ENCODE measurements around the gene CTIF. TPM values are rescaled to one million over a fixed set of nuclear protein-coding genes. Genes with fewer than 3 reads are reported as not detected.

The CTIF gene
- total RNA-seq, 1 experiment from 2014 or later, result 26.5 TPM

DNA sequence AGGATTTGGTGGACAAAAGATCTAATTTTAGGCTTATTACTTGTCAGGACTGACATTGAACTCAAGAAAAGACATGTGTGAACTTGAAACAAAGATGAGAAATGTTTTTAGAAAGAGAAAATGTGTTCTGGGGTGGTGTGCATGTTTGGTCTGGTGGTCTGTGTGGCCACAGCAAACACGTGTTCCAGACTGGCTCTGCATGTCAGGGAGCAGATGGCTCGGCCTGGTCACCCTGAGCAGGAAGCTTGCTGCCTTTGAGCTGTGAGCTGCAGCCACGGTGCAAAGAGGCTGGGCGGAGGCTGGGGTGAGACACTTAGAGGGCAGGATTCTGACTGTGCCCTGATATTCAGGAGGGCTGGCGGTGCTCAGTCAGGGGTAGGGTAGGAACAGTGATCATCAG, 186.1 kb downstream of the CTIF start:
- intact Hi-C loops (cut with micrococcal nuclease; ENCODE audit: unreplicated experiment), result no loop called here
- Histone ChIP-seq H3K27me3 (ENCODE audit: control insufficient read depth, insufficient read depth, low read length) (no peaks in the 10 kb centered on the region), H3K9me3 (ENCODE audit: control insufficient read depth, insufficient read depth, low read depth, low read length) (no peaks in the 10 kb centered on the region; the same call in 1 of the 2 replicates), H3K4me3 (ENCODE audit: low read depth in 2 of 2, low read length in 2 of 2) (no peak overlapping the region), H3K4me1 (ENCODE audit: control insufficient read depth, insufficient read depth, low read length) (no peaks in the 10 kb centered on the region), H3K36me3 (ENCODE audit: control insufficient read depth, insufficient read depth, low read length) (no peaks in the 10 kb centered on the region), H3K27ac (ENCODE audit: low read length) (no peak overlapping the region)
- in situ Hi-C loops (cut with HindIII; ENCODE audit: low pct_unique_long_range_greater_than_20kb, low sequenced_read_pairs), result no loop called here
- TF ChIP-seq SIN3A (IDR thresholded peaks at IDR 0.05; ENCODE audit: borderline replicate concordance, insufficient read depth, low read depth, low read length) (no peak), TCF7L2 (IDR thresholded peaks at IDR 0.05; ENCODE audit: low read depth, low read length) (no peak)
- TF ChIP-seq, protein P1, sequence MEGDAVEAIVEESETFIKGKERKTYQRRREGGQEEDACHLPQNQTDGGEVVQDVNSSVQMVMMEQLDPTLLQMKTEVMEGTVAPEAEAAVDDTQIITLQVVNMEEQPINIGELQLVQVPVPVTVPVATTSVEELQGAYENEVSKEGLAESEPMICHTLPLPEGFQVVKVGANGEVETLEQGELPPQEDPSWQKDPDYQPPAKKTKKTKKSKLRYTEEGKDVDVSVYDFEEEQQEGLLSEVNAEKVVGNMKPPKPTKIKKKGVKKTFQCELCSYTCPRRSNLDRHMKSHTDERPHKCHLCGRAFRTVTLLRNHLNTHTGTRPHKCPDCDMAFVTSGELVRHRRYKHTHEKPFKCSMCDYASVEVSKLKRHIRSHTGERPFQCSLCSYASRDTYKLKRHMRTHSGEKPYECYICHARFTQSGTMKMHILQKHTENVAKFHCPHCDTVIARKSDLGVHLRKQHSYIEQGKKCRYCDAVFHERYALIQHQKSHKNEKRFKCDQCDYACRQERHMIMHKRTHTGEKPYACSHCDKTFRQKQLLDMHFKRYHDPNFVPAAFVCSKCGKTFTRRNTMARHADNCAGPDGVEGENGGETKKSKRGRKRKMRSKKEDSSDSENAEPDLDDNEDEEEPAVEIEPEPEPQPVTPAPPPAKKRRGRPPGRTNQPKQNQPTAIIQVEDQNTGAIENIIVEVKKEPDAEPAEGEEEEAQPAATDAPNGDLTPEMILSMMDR (IDR thresholded peaks at IDR 0.05), result no peak
- CTCF ChIA-PET, result no interaction called here
- BruUV-seq (replicated peaks), result no TSS peak
- DNase-seq (ENCODE audit: low read depth, low spot score) (no peak), ATAC-seq (no peak)
- POLR2A ChIA-PET, result no interaction called here

DNA sequence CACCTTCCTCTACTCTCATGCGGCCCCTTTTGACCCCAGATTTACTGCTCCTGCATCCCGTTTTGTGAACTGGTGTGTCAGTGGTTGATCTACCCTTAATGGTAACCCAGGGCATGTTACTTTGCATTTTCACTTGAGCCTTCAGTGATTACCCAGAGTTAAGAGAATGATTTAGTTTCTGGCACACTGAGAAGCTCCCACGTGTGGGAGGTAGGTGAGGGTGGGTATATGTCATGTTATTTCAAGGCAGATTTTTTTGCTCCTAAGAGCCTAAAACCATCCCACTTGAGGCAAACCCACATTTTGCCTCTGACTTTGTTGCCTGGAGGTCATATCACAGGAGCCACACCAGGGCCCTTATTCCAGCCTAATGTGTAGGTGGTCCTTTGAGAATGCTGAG, 186.7 kb downstream of the CTIF start:
- CTCF ChIA-PET, result no interaction called here
- Histone ChIP-seq H3K4me3 (ENCODE audit: low read depth in 2 of 2, low read length in 2 of 2) (no peak overlapping the region), H3K27ac (ENCODE audit: low read length) (no peak overlapping the region), H3K36me3 (ENCODE audit: control insufficient read depth, insufficient read depth, low read length) (no peaks in the 10 kb centered on the region), H3K9me3 (ENCODE audit: control insufficient read depth, insufficient read depth, low read depth, low read length) (no peaks in the 10 kb centered on the region; the same call in 1 of the 2 replicates), H3K27me3 (ENCODE audit: control insufficient read depth, insufficient read depth, low read length) (no peaks in the 10 kb centered on the region), H3K4me1 (ENCODE audit: control insufficient read depth, insufficient read depth, low read length) (no peaks in the 10 kb centered on the region)
- in situ Hi-C loops (cut with HindIII; ENCODE audit: low pct_unique_long_range_greater_than_20kb, low sequenced_read_pairs), result no loop called here
- ATAC-seq, result no peak
- intact Hi-C loops (cut with micrococcal nuclease; ENCODE audit: unreplicated experiment), result no loop called here
- DNase-seq (ENCODE audit: low read depth, low spot score), result no peak
- TF ChIP-seq TCF7L2 (IDR thresholded peaks at IDR 0.05; ENCODE audit: low read depth, low read length), result no peak
- TF ChIP-seq, protein P2, sequence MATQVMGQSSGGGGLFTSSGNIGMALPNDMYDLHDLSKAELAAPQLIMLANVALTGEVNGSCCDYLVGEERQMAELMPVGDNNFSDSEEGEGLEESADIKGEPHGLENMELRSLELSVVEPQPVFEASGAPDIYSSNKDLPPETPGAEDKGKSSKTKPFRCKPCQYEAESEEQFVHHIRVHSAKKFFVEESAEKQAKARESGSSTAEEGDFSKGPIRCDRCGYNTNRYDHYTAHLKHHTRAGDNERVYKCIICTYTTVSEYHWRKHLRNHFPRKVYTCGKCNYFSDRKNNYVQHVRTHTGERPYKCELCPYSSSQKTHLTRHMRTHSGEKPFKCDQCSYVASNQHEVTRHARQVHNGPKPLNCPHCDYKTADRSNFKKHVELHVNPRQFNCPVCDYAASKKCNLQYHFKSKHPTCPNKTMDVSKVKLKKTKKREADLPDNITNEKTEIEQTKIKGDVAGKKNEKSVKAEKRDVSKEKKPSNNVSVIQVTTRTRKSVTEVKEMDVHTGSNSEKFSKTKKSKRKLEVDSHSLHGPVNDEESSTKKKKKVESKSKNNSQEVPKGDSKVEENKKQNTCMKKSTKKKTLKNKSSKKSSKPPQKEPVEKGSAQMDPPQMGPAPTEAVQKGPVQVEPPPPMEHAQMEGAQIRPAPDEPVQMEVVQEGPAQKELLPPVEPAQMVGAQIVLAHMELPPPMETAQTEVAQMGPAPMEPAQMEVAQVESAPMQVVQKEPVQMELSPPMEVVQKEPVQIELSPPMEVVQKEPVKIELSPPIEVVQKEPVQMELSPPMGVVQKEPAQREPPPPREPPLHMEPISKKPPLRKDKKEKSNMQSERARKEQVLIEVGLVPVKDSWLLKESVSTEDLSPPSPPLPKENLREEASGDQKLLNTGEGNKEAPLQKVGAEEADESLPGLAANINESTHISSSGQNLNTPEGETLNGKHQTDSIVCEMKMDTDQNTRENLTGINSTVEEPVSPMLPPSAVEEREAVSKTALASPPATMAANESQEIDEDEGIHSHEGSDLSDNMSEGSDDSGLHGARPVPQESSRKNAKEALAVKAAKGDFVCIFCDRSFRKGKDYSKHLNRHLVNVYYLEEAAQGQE (IDR thresholded peaks at IDR 0.05; ENCODE audit: insufficient read depth in 1 of 2, low read depth in 2 of 2, low read length in 1 of 2), result no peak
- no peak for TF ChIP-seq SIN3A (IDR thresholded peaks at IDR 0.05; ENCODE audit: borderline replicate concordance, insufficient read depth, low read depth, low read length)
- no peak for TF ChIP-seq POLR2AphosphoS5 (IDR thresholded peaks at IDR 0.05; ENCODE audit: low read depth, low read length)
- TF ChIP-seq, protein P1 (IDR thresholded peaks at IDR 0.05), result no peak
- POLR2A ChIA-PET, result no interaction called here
- no TSS peak for BruUV-seq (replicated peaks)
